Activated T-helper 1 cell treated with anti-CD3 and anti-CD28 coated beads, Interleukin-12 subunit alpha, Interleukin-12 subunit beta, Interleukin-2, Interleukin-4 antibody, amounts not matched to agents 30 ng/mL and 10 ng/mL and 1 ng/mL, durations not matched to agents 14 hours and 24 hours and 36 hours (primary cell): ENCODE results near the gene DCP1B. TPM values are rescaled to one million over a fixed set of nuclear protein-coding genes. Genes with fewer than 3 reads are reported as not detected.

Experiments
- DNase-seq: peaks from one replicate; pipeline ENCODE4 v3.0.0; 2021; ENCODE audit warnings: low spot score
- H3K27ac Mint-ChIP-seq: one replicate; pipeline ENCODE4 v1.8.0; 2021; ENCODE audit warnings: mild to moderate bottlenecking, mixed read lengths
- H3K27me3 Mint-ChIP-seq: one replicate; pipeline ENCODE4 v1.8.0; 2022; ENCODE audit warnings: mild to moderate bottlenecking, moderate library complexity, mixed read lengths; ENCODE audit not compliant: insufficient read depth
- H3K36me3 Mint-ChIP-seq: one replicate; pipeline ENCODE4 v1.8.0; 2021; ENCODE audit warnings: low read depth, mixed read lengths
- H3K4me1 Mint-ChIP-seq: one replicate; pipeline ENCODE4 v1.8.0; 2021; ENCODE audit warnings: low read depth, mixed read lengths
- H3K4me3 Mint-ChIP-seq: one replicate; pipeline ENCODE4 v1.8.0; 2021; ENCODE audit warnings: mild to moderate bottlenecking, moderate library complexity, mixed read lengths
- H3K9me3 Mint-ChIP-seq: one replicate; pipeline ENCODE4 v1.8.0; 2021; ENCODE audit warnings: mixed read lengths
- intact Hi-C: fragments of 100-400 bp; cut with micrococcal nuclease; formaldehyde crosslinking; loops from one replicate; pipeline ENCODE4 v1.15.1; 2024
- total RNA-seq: library from RNA; stranded (reverse); gene quantifications from 2 replicates; pipeline ENCODE4 v1.2.3, GENCODE V29; 2022

DCP1B gene
- total RNA-seq, 1 donor from 2014 or later: 8.8 TPM

DNA sequence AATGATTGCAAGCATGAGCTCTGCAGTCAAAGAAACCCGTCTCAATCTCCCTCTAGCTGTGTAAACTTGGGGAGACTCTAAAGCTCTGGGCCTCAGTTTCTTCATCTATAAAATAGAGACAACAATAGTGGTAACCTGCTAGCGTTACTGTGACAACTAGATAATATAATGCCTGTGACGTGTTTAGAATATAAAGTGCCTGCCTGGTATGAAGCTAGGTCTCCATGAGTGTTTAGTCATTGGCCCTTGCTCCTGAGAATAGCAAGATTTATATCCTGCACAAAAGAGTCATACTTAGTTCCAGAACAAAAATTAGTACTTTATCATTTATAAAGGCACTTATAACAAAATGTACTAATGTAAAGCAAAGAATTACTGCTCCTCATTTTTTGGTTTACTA lies 8.8 kb upstream of the DCP1B start:
- Mint-ChIP-seq H3K36me3 (no peaks in the 10 kb centered on the region), H3K27me3 (peaks cover 21% of the 10 kb centered on the region), H3K4me3 (no peak overlapping the region), H3K4me1 (peaks cover 6% of the 10 kb centered on the region), H3K27ac (no peak overlapping the region), H3K9me3 (no peaks in the 10 kb centered on the region)
- DNase-seq: no peak
- intact Hi-C loops: no loop called here

DNA sequence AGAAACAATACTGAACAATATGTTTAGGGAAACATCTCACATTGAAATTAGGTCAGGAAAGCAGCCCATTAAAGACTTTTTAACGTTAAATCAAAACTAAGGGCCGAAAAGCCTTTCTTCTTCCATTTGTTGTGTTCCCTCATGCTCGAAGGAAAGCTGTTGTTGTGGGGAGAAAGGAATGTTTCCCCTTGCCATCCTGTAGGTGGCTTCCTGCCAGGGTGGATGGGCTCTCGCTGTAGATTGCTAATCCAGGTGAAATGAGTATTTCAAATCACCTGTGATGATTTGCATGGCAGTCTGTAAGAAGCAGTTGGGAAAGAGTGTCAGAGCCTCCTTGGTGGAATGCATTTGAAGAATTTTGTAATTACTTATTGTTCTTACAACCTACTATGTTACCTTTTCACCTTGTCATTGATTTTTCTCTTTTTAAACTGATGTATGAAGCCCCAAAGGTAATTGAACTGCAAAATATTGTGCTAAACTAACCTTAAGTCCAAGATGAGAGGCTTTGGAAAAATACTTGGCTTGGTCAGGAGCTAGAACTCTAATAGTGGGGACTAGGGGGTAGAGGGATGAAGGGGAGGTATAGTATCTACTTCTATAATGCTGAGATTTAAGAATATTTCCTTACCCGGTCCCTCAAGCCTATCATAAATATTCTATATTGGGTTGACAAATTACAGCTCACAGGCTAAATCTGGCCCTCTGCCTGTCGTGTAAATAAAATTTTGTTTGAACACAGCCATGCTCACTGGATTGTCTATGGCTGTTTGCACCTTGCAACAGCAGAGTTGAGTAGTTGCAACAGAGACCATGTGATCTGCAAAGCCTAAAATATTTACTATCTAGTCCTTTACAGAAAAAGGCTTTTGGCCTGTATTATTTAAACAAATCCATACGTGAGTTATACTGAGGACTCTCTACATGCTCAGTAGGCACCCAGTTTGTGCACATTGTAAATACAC lies 7.7 kb upstream of the DCP1B start:
- H3K9me3 Mint-ChIP-seq: no peaks in the 10 kb centered on the region
- no peak overlapping the region for H3K4me3 Mint-ChIP-seq
- H3K4me1 Mint-ChIP-seq: peaks cover 6% of the 10 kb centered on the region
- no peaks in the 10 kb centered on the region for H3K36me3 Mint-ChIP-seq
- no peak overlapping the region for H3K27ac Mint-ChIP-seq
- DNase-seq: no peak
- intact Hi-C loops: no loop called here
- peaks cover 17% of the 10 kb centered on the region for H3K27me3 Mint-ChIP-seq

DNA sequence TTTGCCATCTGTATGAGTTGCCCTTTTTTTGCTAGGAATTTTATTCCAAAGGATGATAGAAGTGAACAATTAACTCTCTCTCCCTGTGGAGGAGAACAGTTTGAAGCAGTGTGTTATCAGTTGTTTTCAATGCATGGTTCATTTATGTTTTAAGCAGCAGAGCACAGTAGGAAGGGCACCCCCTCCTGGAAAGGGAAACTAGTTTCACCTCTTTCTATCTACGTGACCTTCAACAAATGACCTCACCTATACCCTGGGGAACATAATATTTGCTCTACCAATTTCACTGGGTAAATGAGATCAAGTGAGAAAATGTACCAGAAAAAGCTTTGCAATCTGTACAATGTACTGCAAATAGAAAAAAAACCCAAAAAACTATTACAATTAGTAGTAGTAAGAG lies 5.4 kb upstream of the DCP1B start:
- no peak for DNase-seq
- no peaks in the 10 kb centered on the region for H3K36me3 Mint-ChIP-seq
- intact Hi-C loops: loop anchor here (10.0 kb wide), 1 partner anchor 685 kb away; no protein-coding TSS in a partner anchor

DNA sequence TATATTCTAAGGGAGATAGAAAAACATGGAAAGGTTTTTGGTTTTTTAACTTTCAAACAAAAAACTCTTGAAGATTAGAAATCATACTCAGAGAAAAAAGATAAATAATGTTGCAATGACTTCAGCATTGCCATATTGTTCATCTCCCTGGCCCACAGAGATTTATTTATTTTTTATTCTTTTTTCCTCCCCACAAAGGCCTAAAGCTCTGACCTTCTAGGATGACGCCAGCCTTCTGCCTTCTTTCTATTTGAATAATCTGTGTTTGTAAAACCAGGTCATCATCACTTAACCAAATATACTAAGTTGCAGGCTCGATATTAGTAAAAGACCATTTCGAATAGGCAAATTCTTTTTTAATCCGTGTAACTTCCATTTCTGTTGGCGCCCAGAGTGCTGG lies 4.4 kb upstream of the DCP1B start:
- peaks cover 17% of the 10 kb centered on the region for H3K27me3 Mint-ChIP-seq
- no peak overlapping the region for H3K4me3 Mint-ChIP-seq
- intact Hi-C loops: loop anchor here (10.0 kb wide), 1 partner anchor 686 kb away; no protein-coding TSS in a partner anchor
- H3K27ac Mint-ChIP-seq: no peak overlapping the region
- peaks cover 18% of the 10 kb centered on the region for H3K4me1 Mint-ChIP-seq
- no peaks in the 10 kb centered on the region for H3K9me3 Mint-ChIP-seq
- no peak for DNase-seq
- H3K36me3 Mint-ChIP-seq: peaks cover 2% of the 10 kb centered on the region

More for the DNA sequence above, 5.4 kb upstream of the DCP1B start:
- Mint-ChIP-seq H3K27me3 (peaks cover 17% of the 10 kb centered on the region), H3K4me1 (peaks cover 11% of the 10 kb centered on the region), H3K9me3 (no peaks in the 10 kb centered on the region), H3K4me3 (no peak overlapping the region), H3K27ac (no peak overlapping the region)

DNA sequence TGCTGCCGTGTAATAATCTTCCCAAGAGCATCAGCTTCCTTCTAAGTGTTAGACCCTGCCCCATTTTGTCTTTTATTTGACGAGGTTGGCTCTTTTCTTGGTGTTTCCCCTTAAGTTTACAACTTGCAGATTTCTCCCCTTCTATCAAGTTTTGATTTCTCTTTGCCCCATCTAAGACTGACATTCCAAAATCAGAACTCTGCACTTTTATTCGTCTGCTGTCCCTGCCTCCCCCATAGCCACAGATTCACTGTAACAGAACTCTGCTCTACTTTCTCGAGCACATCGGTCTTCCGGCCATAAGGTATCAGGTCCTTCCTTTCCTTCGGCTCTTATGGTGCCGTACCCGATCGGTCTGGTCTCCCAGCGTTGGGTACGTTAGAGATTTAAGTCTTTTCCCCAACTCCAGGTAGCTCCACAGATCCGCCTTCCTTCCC lies 563 bp downstream of the DCP1B start:
- no peaks in the 10 kb centered on the region for H3K9me3 Mint-ChIP-seq
- H3K27me3 Mint-ChIP-seq: peaks cover 1% of the 10 kb centered on the region
- H3K36me3 Mint-ChIP-seq: peaks cover 3% of the 10 kb centered on the region
- H3K4me1 Mint-ChIP-seq: peaks cover 31% of the 10 kb centered on the region
- intact Hi-C loops: loop anchor here (1.0 to 10.0 kb wide), 10 partner anchors 32 to 1451 kb away; partner anchors contain the start of genes FBXL14, ITFG2, RAD52 and TULP3
- peak overlapping the region; percentile 95 for H3K27ac Mint-ChIP-seq
- no peak for DNase-seq
- peak overlapping the region; percentile 97 for H3K4me3 Mint-ChIP-seq

DNA sequence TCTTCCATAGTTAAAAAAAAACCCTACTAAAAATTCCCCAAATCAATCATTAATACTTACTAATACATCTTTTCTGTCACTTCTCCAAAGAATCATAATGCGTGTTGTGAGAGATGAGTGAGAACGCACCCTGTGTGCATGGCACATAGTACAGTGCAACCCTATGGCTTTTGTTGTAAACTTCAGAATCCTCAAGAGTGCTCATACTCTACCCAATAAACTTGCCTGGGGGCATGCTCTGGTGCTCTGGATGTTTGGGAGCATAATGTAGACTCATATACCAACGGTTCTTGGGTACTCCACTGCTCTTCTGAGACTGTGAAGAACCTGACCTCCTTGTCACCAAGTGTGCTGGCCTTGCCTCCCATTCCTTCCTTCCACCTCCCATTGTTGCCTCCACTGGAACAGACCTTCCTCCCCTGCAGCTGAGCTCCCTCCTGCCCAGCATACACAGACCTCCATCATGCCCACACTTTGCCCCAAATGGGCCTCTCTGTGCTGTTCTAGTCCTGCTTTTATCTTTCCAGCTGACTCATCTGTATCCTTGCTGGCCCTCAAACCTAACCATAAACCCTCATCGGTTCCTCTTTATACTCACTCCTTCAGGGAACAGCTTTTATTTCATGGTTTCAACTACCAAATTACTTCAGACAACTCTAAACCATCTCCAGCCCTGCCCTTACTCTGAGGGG lies 8.9 kb downstream of the DCP1B start:
- no peak overlapping the region for H3K27ac Mint-ChIP-seq
- H3K36me3 Mint-ChIP-seq: peaks cover 30% of the 10 kb centered on the region
- no peak for DNase-seq
- no peaks in the 10 kb centered on the region for H3K9me3 Mint-ChIP-seq
- H3K4me1 Mint-ChIP-seq: peaks cover 23% of the 10 kb centered on the region
- H3K27me3 Mint-ChIP-seq: no peaks in the 10 kb centered on the region
- intact Hi-C loops: no loop called here
- H3K4me3 Mint-ChIP-seq: no peak overlapping the region

DNA sequence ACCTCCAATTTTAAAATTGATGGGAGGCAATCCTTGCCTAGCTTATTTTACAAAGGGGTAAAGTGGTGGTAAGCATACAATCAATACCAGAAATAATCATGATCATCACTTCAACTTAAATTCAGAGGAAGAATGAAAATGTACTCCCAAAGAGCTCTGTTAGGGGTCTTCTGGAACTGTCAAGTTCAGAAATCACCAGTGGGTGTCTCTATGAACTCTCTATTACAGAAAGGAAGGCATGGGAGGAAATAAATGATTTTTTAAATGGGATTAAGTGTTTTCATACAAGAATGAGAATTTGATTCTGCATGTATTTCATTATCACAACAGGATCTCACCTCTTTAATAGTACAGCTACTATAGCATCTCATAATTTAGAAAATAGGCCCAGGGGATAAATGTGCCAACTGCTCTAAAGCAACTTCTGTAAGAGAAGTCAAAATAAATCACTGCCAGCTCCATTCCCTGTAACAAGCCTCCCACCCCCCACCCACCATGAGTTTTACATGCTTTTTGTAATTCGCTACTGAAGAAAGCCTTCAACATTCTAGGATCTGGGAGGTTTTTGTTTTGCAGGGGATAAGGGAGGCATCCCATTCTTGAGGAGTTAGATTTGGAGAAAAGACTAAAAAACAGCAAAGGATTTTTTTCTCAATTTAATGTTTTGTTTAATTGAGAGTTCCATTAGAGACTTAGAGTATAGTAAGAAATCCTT lies 9.7 kb downstream of the DCP1B start:
- Mint-ChIP-seq H3K36me3 (peaks cover 32% of the 10 kb centered on the region), H3K27ac (no peak overlapping the region), H3K4me1 (peaks cover 23% of the 10 kb centered on the region), H3K9me3 (no peaks in the 10 kb centered on the region), H3K4me3 (no peak overlapping the region), H3K27me3 (no peaks in the 10 kb centered on the region)
- DNase-seq: no peak
- intact Hi-C loops: no loop called here

DNA sequence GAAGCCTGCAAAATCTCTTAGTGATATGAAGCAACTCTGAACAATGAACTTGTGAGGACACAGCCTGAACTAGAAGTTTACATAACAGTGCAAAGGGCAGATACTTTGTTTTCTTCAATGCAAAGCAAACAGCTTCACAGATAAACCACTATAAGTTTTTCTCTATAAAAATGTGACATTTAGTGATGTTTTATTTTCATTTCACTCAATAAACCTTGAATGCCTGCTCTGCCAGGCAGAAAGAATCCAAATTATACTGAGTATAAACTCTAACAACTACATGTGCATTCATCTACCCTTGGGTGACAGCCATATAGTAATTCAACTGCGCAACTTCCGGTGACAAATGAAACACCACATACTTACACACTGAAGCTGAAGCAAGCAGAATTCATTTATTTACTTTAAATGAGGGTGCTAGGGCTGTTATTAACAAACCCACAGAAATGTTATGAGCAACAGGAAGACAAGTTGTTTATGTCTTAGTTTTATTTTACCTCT lies 10.3 kb downstream of the DCP1B start:
- no peaks in the 10 kb centered on the region for H3K9me3 Mint-ChIP-seq
- no peaks in the 10 kb centered on the region for H3K27me3 Mint-ChIP-seq
- H3K36me3 Mint-ChIP-seq: peaks cover 35% of the 10 kb centered on the region
- H3K4me3 Mint-ChIP-seq: no peak overlapping the region
- intact Hi-C loops: no loop called here
- no peak for DNase-seq
- H3K27ac Mint-ChIP-seq: no peak overlapping the region
- H3K4me1 Mint-ChIP-seq: peaks cover 23% of the 10 kb centered on the region

DNA sequence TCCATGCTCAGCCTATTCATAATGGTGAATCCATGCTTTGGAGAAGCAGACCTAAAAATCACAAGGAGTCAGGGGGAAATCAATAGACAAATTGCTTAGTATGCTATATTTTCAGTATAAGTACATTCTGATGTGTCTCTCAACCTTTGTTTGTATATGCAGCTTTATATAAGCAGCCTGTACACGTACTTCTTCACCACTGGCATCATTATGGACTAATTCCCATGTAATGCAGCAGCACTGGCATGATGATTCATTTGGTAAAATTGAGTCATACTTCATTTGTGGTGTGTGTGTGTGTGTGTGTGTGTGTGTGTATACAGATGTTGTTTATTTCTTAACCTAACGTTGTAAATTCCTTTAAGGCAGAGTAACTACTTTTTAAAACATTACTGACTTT lies 10.9 kb downstream of the DCP1B start:
- Mint-ChIP-seq H3K27me3 (no peaks in the 10 kb centered on the region), H3K9me3 (peaks cover 3% of the 10 kb centered on the region), H3K4me1 (peaks cover 23% of the 10 kb centered on the region), H3K4me3 (no peak overlapping the region), H3K27ac (no peak overlapping the region), H3K36me3 (peaks cover 41% of the 10 kb centered on the region)
- intact Hi-C loops: no loop called here
- DNase-seq: no peak

DNA sequence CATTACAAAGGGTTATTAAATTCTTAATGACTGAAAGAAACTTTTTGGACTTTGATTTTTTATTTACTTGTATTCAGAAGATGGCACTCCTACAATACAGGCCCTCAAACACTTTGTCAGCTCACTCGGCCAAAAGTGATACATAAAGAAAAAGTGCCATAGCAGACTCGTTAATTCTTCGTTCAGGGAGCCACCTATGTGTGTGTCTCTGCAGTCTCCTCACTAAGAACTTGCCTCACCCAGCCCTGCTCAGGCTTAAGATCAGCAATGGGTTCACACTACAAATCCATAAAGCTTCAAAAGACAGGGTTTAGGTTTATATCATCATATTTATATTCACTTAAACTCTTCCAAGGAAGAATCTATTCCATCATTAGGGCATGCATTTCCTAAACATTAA lies 11.5 kb downstream of the DCP1B start:
- H3K36me3 Mint-ChIP-seq: peaks cover 46% of the 10 kb centered on the region
- peaks cover 23% of the 10 kb centered on the region for H3K4me1 Mint-ChIP-seq
- H3K27me3 Mint-ChIP-seq: no peaks in the 10 kb centered on the region
- no peak overlapping the region for H3K4me3 Mint-ChIP-seq
- no peak for DNase-seq
- intact Hi-C loops: no loop called here
- no peak overlapping the region for H3K27ac Mint-ChIP-seq
- peaks cover 6% of the 10 kb centered on the region for H3K9me3 Mint-ChIP-seq

DNA sequence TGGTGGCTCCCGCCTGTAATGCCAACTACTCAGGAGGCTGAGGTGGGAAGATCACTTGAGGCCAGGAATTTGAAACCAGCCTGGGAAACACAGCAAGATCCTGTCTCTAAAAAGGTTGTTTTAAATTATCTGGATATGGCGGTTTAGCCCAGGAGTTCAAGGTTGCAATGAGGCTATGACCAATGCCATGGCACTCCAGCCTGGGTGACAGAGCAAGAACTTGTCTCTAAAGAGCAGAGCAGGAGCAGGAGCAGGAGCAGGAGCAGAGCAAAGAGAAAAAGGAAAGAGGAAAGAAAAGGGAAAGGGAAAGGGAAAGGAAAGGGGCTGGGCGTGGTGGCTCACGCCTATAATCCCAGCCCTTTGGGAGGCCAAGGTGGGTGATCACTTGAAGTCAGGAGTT lies 15.1 kb downstream of the DCP1B start:
- no peak for DNase-seq
- Mint-ChIP-seq H3K27ac (no peak overlapping the region), H3K9me3 (peaks cover 36% of the 10 kb centered on the region), H3K36me3 (peaks cover 54% of the 10 kb centered on the region), H3K27me3 (no peaks in the 10 kb centered on the region), H3K4me3 (no peak overlapping the region), H3K4me1 (peaks cover 8% of the 10 kb centered on the region)
- intact Hi-C loops: no loop called here

DNA sequence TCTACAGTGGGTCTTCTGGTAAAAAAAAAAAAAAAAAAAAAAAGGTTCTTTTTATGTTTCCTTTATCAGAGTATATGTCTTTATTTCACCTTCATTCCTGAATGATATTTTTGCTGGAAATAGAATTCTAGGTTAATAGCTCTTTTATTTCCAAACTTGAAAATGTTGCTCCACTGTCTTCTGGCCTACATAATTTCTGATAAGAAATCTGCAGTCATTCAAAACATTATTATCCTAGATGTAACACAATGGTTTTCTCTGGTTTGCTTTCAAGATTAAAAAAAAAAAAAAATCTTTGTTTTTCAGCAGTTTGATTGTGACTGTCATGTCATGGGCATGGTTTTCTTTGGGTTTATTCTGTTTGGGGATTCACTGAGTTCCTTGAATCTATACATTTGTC lies 19.5 kb downstream of the DCP1B start:
- intact Hi-C loops: no loop called here
- H3K36me3 Mint-ChIP-seq: peaks cover 42% of the 10 kb centered on the region

More for the DNA sequence above, 19.5 kb downstream of the DCP1B start:
- DNase-seq: no peak
- H3K27me3 Mint-ChIP-seq: no peaks in the 10 kb centered on the region
- no peaks in the 10 kb centered on the region for H3K4me1 Mint-ChIP-seq
- H3K9me3 Mint-ChIP-seq: peaks cover 37% of the 10 kb centered on the region
- H3K4me3 Mint-ChIP-seq: no peak overlapping the region
- no peak overlapping the region for H3K27ac Mint-ChIP-seq
